ENCODE results near the gene GADD45GIP1. TPM values are rescaled to one million over a fixed set of nuclear protein-coding genes. Genes with fewer than 3 reads are reported as not detected.

GADD45GIP1 gene
- total RNA-seq, 3 donors from 2014 or later (not counting 1 experiment from before 2014, with no cell fraction given): 5.3 to 7.1 (median 5.7) TPM

GRCh38 chr19:13001502-13002165, 44.6 kb upstream of the GADD45GIP1 start:
- WGBS (ENCODE audit: insufficient coverage): 94% methylated on average over 41 of the region's 41 CpGs
- H3K27me3 Mint-ChIP-seq (ENCODE audit: low read depth in 2 of 2): peaks cover 19 to 34% of the 10 kb centered on the region in 2 donors
- no peak overlapping the region for H3K4me3 ChIP-seq (ENCODE audit: low read length)
- H3K9me3 ChIP-seq (ENCODE audit: control insufficient read depth, insufficient read depth, low read length): no peaks in the 10 kb centered on the region
- H3K9me3 Mint-ChIP-seq: no peaks in the 10 kb centered on the region
- ATAC-seq (no peak), DNase-seq (no peak)
- no peak overlapping the region for H3K27ac Mint-ChIP-seq
- no peak for TF ChIP-seq CTCF (IDR thresholded peaks at IDR 0.05)
- no peaks in the 10 kb centered on the region for H3K36me3 Mint-ChIP-seq
- H3K4me3 Mint-ChIP-seq: no peak overlapping the region
- intact Hi-C loops (cut with micrococcal nuclease): no loop called here
- H3K27me3 ChIP-seq (ENCODE audit: control insufficient read depth, insufficient read depth, low read length): peaks cover 2% of the 10 kb centered on the region
- no peaks in the 10 kb centered on the region for H3K36me3 ChIP-seq (ENCODE audit: control insufficient read depth, insufficient read depth, low read length)
- H3K27ac ChIP-seq (ENCODE audit: low read length): no peak overlapping the region
- H3K4me1 Mint-ChIP-seq: no peaks in the 10 kb centered on the region
- no peaks in the 10 kb centered on the region for H3K4me1 ChIP-seq (ENCODE audit: control insufficient read depth, insufficient read depth, low read length)

- H3K4me3 Mint-ChIP-seq: no peak overlapping the region
- no peak for ATAC-seq
- WGBS (ENCODE audit: insufficient coverage): 96% methylated on average over 19 of the region's 19 CpGs
Measured at GRCh38 chr19:13001166-13001501, 44.1 kb upstream of the GADD45GIP1 start.

GRCh38 chr19:12997967-12998940, 41.2 kb upstream of the GADD45GIP1 start:
- Histone ChIP-seq H3K27ac (ENCODE audit: low read length) (no peak overlapping the region), H3K9me3 (ENCODE audit: control insufficient read depth, insufficient read depth, low read length) (no peaks in the 10 kb centered on the region), H3K4me3 (ENCODE audit: low read length) (no peak overlapping the region), H3K27me3 (ENCODE audit: control insufficient read depth, insufficient read depth, low read length) (peaks cover 5% of the 10 kb centered on the region), H3K4me1 (ENCODE audit: control insufficient read depth, insufficient read depth, low read length) (peaks cover 12% of the 10 kb centered on the region), H3K36me3 (ENCODE audit: control insufficient read depth, insufficient read depth, low read length) (no peaks in the 10 kb centered on the region)
- no peak overlapping the region for H3K27ac Mint-ChIP-seq
- no peaks in the 10 kb centered on the region for H3K9me3 Mint-ChIP-seq
- H3K36me3 Mint-ChIP-seq: no peaks in the 10 kb centered on the region
- intact Hi-C loops (cut with micrococcal nuclease): no loop called here
- peak overlapping the region; percentile 2 for H3K4me3 Mint-ChIP-seq
- no peak for TF ChIP-seq CTCF (IDR thresholded peaks at IDR 0.05)
- H3K4me1 Mint-ChIP-seq: peaks cover 6 to 11% of the 10 kb centered on the region in 2 donors
- ATAC-seq: no peak
- peaks cover 19 to 38% of the 10 kb centered on the region in 2 donors for H3K27me3 Mint-ChIP-seq (ENCODE audit: low read depth in 2 of 2)
- DNase-seq: no peak
- WGBS (ENCODE audit: insufficient coverage): 92% methylated on average over 31 of the region's 32 CpGs

More at GRCh38 chr19:13001166-13001501, 44.1 kb upstream of the GADD45GIP1 start:
- Histone ChIP-seq H3K4me3 (ENCODE audit: low read length) (no peak overlapping the region), H3K27ac (ENCODE audit: low read length) (no peak overlapping the region), H3K27me3 (ENCODE audit: control insufficient read depth, insufficient read depth, low read length) (no peaks in the 10 kb centered on the region), H3K4me1 (ENCODE audit: control insufficient read depth, insufficient read depth, low read length) (peaks cover 3% of the 10 kb centered on the region), H3K36me3 (ENCODE audit: control insufficient read depth, insufficient read depth, low read length) (no peaks in the 10 kb centered on the region), H3K9me3 (ENCODE audit: control insufficient read depth, insufficient read depth, low read length) (no peaks in the 10 kb centered on the region)
- intact Hi-C loops (cut with micrococcal nuclease): no loop called here
- TF ChIP-seq CTCF (IDR thresholded peaks at IDR 0.05): no peak
- DNase-seq: no peak
- H3K36me3 Mint-ChIP-seq: no peaks in the 10 kb centered on the region
- H3K4me1 Mint-ChIP-seq: peaks cover 0 to 1% of the 10 kb centered on the region in 2 donors
- no peaks in the 10 kb centered on the region for H3K9me3 Mint-ChIP-seq
- H3K27ac Mint-ChIP-seq: no peak overlapping the region
- H3K27me3 Mint-ChIP-seq (ENCODE audit: low read depth in 2 of 2): peaks cover 19 to 34% of the 10 kb centered on the region in 2 donors

Data from natural killer cell (primary cell).